HuH-7.5 (cell line): ENCODE results near the gene NOX5.
A peak's percentile ranks its signal among the peaks of the same experiment; 100 is the strongest.
"Not testable (repeated sequence)": the region's sequence is repeated elsewhere in the genome, so short reads cannot be mapped to it uniquely, and the experiment has no call there.

Source experiments
- DNase-seq: peaks from one replicate; pipeline ENCODE4 v3.0.0; 2011; ENCODE audit warnings: low spot score

Gene NOX5

GRCh38 chr15:69058830-69059556 lies 44.5 kb downstream of the NOX5 start:
- DNase-seq, result peak; percentile 88

GRCh38 chr15:69059557-69059943 lies 45.1 kb downstream of the NOX5 start:
- DNase-seq, result no peak

DNA sequence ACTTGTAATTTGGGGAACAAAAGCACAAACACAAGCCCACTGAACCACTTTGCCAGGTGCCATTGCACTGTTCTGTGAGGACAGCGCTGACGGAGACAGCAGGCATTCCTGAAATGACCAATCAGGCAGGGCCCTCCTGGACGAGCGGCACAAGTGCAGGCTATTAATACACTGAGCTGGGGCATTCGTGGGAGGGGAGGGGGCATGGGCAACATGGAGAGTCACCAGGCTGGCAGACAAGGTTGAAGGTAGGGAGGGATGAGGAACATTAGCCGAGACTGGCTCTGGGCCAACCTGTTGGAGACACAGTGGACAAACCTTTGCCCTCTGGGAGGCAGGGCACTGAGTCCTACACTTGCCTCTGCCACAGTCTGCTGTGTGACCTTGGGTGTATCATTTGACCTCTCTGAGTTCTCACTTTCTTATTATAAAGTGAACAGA lies 45.6 kb downstream of the NOX5 start:
- no peak for DNase-seq

DNA sequence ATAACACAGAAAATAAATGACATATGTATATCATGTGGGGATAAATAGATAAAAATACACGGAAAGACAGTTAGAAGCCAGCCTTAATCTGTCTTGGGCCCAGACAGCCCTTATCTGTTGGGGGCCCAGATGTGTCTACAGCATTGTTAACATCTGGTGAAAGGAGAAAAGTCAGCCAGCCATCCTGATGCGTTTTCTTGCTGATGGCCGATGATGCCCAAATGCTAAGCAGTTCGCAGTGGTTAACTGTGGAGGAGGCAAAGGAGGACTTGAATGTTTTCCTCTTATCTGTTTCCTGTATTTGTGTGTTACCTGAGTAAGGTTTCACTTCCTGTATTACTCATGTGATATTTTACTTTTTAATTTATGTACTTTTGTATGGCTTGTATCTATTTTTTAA lies 46.2 kb downstream of the NOX5 start:
- DNase-seq, result no peak

- DNase-seq, result no peak
These were observed 46.9 kb downstream of the NOX5 start for GRCh38 chr15:69061414-69061842.

DNA sequence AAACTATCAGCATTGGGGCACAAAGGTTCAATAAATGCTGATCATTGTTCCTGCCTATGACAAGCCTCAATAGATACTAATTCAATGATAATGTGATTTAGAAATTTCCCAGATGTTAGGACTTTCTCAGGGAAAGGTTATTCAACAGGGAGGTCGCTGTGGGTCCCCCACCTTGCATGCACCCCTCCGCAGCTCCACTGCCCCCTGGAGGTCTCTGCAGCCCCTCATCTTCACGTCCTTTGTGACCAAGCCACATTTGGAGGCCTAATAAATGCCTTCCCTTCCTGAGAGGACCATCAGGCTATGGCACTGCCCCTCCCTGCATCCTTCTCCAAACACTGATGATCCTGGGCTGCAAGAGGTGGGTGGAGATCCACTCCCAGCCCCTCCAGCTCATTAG lies 50.2 kb downstream of the NOX5 start:
- no peak for DNase-seq

DNA sequence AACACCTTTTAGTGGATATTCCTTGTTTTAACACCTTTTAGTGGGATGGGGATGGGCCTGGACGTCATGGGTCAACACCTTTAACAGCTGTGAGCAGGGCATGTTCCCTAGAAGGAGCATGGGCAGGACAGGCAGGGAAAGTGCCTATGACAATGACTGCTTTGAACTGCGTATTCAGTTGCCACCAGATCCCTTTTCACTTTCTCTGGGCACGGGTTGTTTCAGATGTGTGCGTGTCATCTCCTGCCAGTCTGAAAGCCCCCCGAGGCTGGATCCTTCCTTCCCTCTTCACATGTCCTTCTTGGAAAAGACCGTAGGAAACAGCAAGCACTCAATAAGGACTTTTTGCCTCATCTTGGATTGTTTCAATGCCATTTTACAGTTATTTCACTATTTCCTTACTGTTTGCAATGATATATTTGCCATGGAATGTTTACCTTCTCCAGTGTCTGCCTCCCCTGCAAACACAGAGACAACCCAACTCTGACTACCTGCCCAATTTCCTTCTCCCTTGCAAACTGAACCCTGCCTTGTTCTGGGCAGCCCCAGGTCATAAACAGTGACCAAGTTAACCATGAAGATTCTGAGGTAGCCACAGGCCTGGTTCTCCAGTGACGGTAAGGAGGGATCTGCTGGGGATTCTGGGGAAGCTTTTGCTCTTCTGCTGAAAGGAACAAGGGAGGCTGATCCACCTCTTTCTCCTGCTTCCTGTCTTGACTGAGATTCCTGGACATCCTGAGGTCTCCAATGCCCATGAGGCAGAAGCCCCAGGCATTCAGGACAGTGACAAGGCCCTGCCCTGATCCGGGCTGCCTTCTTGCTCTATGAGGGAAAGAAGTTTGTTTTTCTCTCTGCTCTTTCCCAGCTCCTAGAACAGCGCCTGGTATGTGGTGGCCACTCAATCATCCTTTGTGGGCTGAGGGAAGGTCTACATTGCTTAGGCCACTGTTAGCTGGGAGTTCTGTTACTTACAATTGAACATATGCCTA lies 51.8 kb downstream of the NOX5 start:
- DNase-seq, result no peak

DNA sequence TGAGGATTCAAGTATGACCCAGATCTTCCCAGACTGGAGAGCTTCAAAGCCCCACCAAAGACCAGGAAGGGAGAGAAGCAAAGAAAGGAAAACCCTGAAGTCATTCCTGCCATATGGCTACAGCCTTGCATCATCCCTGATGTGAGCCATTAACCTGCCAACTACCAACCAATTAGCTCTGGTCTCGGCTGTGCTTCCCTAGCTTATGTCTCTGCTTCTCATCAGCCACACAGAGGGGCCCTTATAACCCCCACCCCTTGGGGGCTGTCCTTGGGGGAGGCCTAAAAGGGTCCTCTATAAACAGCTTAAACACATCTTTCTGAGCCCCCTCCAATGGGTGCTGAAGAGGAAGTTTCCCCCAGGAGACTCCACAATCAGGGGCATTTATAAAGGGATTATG lies 52.8 kb downstream of the NOX5 start:
- no peak for DNase-seq

DNA sequence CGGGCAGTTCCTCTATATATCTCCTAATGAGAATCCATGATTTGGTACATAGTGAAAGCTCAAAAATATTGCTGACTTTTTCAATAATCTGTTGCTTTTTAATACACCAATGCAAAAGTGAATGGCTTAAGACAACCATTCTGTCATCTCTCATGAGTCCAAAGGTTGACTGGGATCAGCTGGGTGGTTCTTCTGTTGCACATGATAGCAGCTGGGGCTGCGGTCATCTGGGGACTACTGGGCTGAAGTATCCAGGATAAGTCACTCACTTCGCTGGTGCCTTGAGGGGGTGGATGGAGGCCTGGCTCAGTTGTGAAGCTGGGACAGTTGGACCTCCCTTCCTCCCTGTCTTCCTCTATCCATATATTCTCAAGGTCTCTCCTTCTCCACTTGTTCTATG lies 53.7 kb downstream of the NOX5 start:
- DNase-seq, result no peak

DNA sequence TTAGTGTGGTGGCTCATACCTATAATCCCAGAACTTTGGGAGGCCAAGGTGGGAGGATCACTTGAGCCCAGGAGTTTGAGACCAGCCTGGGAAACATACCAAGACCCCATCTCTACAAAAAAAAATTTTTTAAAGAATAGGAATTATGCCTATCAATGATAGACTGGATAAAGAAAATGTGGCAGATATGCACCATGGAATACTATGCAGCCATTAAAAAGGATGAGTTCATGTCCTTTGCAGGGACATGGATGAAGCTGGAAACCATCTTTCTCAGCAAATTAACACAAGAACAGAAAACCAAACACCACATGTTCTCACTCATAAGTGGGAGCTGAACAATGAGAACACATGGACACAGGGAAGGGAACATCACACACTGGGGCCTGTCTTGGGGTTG lies 54.8 kb downstream of the NOX5 start:
- not testable (repeated sequence) for DNase-seq

DNA sequence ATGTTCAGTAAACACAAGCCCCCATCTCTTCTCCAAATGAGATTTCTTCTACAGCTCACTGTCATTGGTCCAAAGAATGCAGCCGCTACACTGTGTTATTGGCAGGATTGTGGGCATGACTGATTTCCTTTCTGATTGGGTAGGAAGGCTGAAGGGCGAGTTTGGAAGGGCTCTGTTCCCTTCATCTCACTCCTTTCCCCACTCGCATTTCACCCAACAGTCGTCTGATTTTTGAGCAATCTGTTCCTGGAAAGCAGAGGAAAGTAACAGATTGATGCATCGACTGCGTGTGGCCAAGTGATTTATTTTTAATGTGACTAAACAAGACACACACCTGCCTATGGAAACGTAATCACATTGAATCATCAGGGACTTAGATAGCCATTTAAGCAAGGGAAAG lies 55.5 kb downstream of the NOX5 start:
- DNase-seq, result no peak

- no peak for DNase-seq
These were observed 55.9 kb downstream of the NOX5 start for GRCh38 chr15:69070396-69070795.

DNA sequence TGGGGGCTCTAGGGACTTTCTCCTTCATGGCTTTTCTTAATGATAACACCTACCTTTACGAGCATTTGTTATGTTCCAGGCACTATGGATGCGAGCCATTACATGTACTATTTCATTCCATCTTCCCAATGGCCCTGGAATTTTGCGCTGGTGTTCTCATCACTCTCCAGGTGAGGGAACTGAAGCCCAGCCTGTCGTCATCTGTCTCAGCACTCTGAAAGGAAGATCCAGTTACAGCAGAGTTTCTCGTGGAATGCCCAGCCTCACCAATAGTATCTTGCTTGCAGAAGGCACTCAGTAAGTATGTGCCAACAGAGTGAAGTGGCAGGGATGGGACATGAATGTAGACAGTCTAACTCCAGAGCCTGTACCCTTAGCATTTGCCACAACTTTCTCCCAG lies 56.8 kb downstream of the NOX5 start:
- no peak for DNase-seq

GRCh38 chr15:69072906-69073305 lies 58.4 kb downstream of the NOX5 start:
- DNase-seq, result no peak

- DNase-seq, result peak; percentile 58
These were observed 59.7 kb downstream of the NOX5 start for GRCh38 chr15:69074001-69074842.

GRCh38 chr15:69074843-69075224 lies 60.3 kb downstream of the NOX5 start:
- DNase-seq, result peak; percentile 47

GRCh38 chr15:69075440-69075839 lies 60.9 kb downstream of the NOX5 start:
- DNase-seq, result no peak

- DNase-seq, result no peak
These were observed 62.3 kb downstream of the NOX5 start for GRCh38 chr15:69076756-69077155.

GRCh38 chr15:69078638-69079037 lies 64.1 kb downstream of the NOX5 start:
- DNase-seq, result no peak

- DNase-seq, result no peak
These were observed 66.1 kb downstream of the NOX5 start for GRCh38 chr15:69080295-69081248.
